Measurements from ENCODE around the gene GATB. TPM values are rescaled to one million over a fixed set of nuclear protein-coding genes. Genes with fewer than 3 reads are reported as not detected.

Gene GATB
- polyA plus RNA-seq, 3 donors, result 5.5 to 12.2 (median 9.0) TPM

DNA sequence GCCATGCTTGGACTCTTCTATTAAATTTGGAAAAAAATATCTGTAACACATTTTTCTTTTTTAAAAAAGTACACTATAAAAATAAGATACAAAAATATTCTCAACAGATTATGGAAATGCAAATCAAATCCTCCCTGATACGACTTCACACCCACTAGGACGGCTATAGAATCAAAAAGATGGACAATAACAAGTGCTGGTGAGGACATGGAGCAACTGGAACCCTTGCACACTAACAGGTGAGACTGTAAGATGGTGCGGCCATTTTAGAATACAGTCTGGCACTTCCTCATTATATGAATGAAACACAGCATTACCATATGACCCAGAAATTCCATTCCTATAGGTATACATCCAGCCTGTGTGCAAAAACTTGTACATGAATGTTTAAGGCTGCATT lies 83.6 kb downstream of the GATB start:
- H3K27ac ChIP-seq (ENCODE audit: low read depth in 1 of 2, low read length in 2 of 2), result no peak overlapping the region
- no peak overlapping the region for H3K4me2 ChIP-seq (replicated peaks; ENCODE audit: extremely low read depth, low read length, poor library complexity, severe bottlenecking)
- no peak overlapping the region for H3K9ac ChIP-seq (ENCODE audit: insufficient read depth, low read length, poor library complexity, severe bottlenecking)
- no peaks in the 10 kb centered on the region for H4K20me1 ChIP-seq (ENCODE audit: insufficient read depth, low read length)
- no peaks in the 10 kb centered on the region for H3K4me1 Mint-ChIP-seq
- peaks cover 0 to 21% of the 10 kb centered on the region in 2 donors for H3K36me3 ChIP-seq (replicated peaks in 1 of 2; ENCODE audit: control insufficient read depth in 1 of 2, insufficient read depth in 2 of 2, low read length in 2 of 2)
- H3K36me3 Mint-ChIP-seq, result peaks cover 32 to 36% of the 10 kb centered on the region in 2 donors
- H3K4me3 ChIP-seq (replicated peaks in 1 of 3; ENCODE audit: low read depth in 2 of 3, low read length in 3 of 3), result no peak overlapping the region
- H3K27me3 ChIP-seq (ENCODE audit: control insufficient read depth in 2 of 2, insufficient read depth in 2 of 2, low read length in 2 of 2), result no peaks in the 10 kb centered on the region
- no peak overlapping the region for H3K4me3 Mint-ChIP-seq
- no peak overlapping the region for H2AFZ ChIP-seq (ENCODE audit: insufficient read depth, low read depth, low read length, poor library complexity, severe bottlenecking)
- H3K9me3 ChIP-seq (replicated peaks in 1 of 2; ENCODE audit: control insufficient read depth in 1 of 2, insufficient read depth in 1 of 2, low read length in 2 of 2), result no peaks in the 10 kb centered on the region
- no peaks in the 10 kb centered on the region for H3K79me2 ChIP-seq (ENCODE audit: insufficient read depth, low read length)
- WGBS (ENCODE audit: insufficient coverage), result no CpG with 5 or more reads among the region's 3 CpGs
- peak overlapping the region in 1 of 7 donors; percentile 13 for H3K27ac Mint-ChIP-seq
- H3K9me3 Mint-ChIP-seq, result no peaks in the 10 kb centered on the region
- intact Hi-C loops (cut with micrococcal nuclease), result no loop called here
- TF ChIP-seq, protein P1, sequence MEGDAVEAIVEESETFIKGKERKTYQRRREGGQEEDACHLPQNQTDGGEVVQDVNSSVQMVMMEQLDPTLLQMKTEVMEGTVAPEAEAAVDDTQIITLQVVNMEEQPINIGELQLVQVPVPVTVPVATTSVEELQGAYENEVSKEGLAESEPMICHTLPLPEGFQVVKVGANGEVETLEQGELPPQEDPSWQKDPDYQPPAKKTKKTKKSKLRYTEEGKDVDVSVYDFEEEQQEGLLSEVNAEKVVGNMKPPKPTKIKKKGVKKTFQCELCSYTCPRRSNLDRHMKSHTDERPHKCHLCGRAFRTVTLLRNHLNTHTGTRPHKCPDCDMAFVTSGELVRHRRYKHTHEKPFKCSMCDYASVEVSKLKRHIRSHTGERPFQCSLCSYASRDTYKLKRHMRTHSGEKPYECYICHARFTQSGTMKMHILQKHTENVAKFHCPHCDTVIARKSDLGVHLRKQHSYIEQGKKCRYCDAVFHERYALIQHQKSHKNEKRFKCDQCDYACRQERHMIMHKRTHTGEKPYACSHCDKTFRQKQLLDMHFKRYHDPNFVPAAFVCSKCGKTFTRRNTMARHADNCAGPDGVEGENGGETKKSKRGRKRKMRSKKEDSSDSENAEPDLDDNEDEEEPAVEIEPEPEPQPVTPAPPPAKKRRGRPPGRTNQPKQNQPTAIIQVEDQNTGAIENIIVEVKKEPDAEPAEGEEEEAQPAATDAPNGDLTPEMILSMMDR (IDR thresholded peaks at IDR 0.05), result no peak
- no peak for DNase-seq
- no peaks in the 10 kb centered on the region for H3K4me1 ChIP-seq (ENCODE audit: control insufficient read depth in 1 of 2, insufficient read depth in 2 of 2, low read length in 2 of 2)
- peaks cover 0 to 1% (median 0%) of the 10 kb centered on the region in 3 donors for H3K27me3 Mint-ChIP-seq (ENCODE audit: low read depth in 3 of 3)

DNA sequence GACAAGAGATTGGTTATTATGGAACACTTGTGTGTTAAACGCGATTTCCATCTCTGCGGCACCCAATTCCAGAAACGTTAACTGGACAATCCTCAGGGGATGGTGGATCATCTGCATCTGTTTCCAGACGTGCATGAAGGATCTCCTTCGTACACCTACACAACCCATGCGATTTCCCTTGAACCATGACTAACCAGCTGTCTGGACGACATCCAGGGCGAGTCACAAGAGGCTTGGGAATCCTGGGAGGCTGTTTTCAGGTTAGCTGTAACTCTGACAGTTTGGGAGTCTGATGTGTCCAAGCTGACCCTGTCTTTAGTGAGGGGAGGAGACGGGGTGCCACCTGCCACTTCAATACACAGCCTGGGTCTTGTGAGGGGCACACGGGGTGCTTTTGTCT lies 84.5 kb downstream of the GATB start:
- Mint-ChIP-seq H3K27me3 (ENCODE audit: low read depth in 3 of 3) (peaks cover 0 to 1% (median 0%) of the 10 kb centered on the region in 3 donors), H3K4me3 (no peak overlapping the region), H3K27ac (no peak overlapping the region), H3K36me3 (peaks cover 27 to 35% of the 10 kb centered on the region in 2 donors), H3K9me3 (no peaks in the 10 kb centered on the region), H3K4me1 (no peaks in the 10 kb centered on the region)
- Histone ChIP-seq H2AFZ (ENCODE audit: insufficient read depth, low read depth, low read length, poor library complexity, severe bottlenecking) (no peak overlapping the region), H3K4me2 (replicated peaks; ENCODE audit: extremely low read depth, low read length, poor library complexity, severe bottlenecking) (no peak overlapping the region), H3K79me2 (ENCODE audit: insufficient read depth, low read length) (no peaks in the 10 kb centered on the region), H3K4me3 (replicated peaks in 1 of 3; ENCODE audit: low read depth in 2 of 3, low read length in 3 of 3) (no peak overlapping the region), H3K4me1 (ENCODE audit: control insufficient read depth in 1 of 2, insufficient read depth in 2 of 2, low read length in 2 of 2) (no peaks in the 10 kb centered on the region), H4K20me1 (ENCODE audit: insufficient read depth, low read length) (no peaks in the 10 kb centered on the region), H3K36me3 (replicated peaks in 1 of 2; ENCODE audit: control insufficient read depth in 1 of 2, insufficient read depth in 2 of 2, low read length in 2 of 2) (peaks cover 0 to 16% of the 10 kb centered on the region in 2 donors), H3K9me3 (replicated peaks in 1 of 2; ENCODE audit: control insufficient read depth in 1 of 2, insufficient read depth in 1 of 2, low read length in 2 of 2) (no peaks in the 10 kb centered on the region), H3K9ac (ENCODE audit: insufficient read depth, low read length, poor library complexity, severe bottlenecking) (no peak overlapping the region), H3K27me3 (ENCODE audit: control insufficient read depth in 2 of 2, insufficient read depth in 2 of 2, low read length in 2 of 2) (no peaks in the 10 kb centered on the region), H3K27ac (ENCODE audit: low read depth in 1 of 2, low read length in 2 of 2) (no peak overlapping the region)
- no peak for DNase-seq
- WGBS (ENCODE audit: insufficient coverage), result 98% methylated on average over 8 of the region's 11 CpGs
- TF ChIP-seq, protein P1 (IDR thresholded peaks at IDR 0.05), result no peak
- intact Hi-C loops (cut with micrococcal nuclease), result no loop called here

All from CD14-positive monocyte (primary cell).